RPMI8226 (cell line): Measurements from ENCODE around the gene USP49.

Experiments
- DNase-seq: peaks from one replicate; pipeline ENCODE4 v3.0.0-alpha.2; 2015

Gene USP49

GRCh38 chr6:41748542-41748941 lies 146.6 kb downstream of the USP49 start:
- no peak for DNase-seq

DNA sequence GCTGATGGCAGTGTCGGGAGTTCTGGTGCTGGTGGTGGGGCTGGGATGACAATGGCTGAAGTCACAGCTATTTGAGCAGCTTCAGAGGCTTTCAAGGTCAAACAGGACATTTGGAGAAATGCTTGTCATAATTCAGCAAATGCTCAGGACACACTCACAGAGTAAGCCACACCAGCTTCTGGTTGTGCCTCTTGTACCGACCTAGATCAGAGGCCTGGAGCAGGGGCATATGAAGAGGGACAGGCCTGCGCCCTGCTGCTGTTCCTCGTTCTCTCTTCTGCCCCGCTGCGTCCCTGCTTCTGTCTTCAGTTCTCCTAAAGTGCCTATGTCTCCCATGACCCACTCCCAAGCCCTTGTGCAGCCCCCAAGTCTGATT lies 147.1 kb downstream of the USP49 start:
- no peak for DNase-seq

GRCh38 chr6:41747256-41748101 lies 147.7 kb downstream of the USP49 start, which contains the start of gene PGC:
PGC (minus strand) TSS chr6:41747397; CDS start chr6:41747334, 63 bp downstream.
- DNase-seq, result no peak

GRCh38 chr6:41746107-41746506 lies 149.1 kb downstream of the USP49 start:
- no peak for DNase-seq

GRCh38 chr6:41744236-41744787 lies 150.9 kb downstream of the USP49 start:
- DNase-seq, result no peak

DNA sequence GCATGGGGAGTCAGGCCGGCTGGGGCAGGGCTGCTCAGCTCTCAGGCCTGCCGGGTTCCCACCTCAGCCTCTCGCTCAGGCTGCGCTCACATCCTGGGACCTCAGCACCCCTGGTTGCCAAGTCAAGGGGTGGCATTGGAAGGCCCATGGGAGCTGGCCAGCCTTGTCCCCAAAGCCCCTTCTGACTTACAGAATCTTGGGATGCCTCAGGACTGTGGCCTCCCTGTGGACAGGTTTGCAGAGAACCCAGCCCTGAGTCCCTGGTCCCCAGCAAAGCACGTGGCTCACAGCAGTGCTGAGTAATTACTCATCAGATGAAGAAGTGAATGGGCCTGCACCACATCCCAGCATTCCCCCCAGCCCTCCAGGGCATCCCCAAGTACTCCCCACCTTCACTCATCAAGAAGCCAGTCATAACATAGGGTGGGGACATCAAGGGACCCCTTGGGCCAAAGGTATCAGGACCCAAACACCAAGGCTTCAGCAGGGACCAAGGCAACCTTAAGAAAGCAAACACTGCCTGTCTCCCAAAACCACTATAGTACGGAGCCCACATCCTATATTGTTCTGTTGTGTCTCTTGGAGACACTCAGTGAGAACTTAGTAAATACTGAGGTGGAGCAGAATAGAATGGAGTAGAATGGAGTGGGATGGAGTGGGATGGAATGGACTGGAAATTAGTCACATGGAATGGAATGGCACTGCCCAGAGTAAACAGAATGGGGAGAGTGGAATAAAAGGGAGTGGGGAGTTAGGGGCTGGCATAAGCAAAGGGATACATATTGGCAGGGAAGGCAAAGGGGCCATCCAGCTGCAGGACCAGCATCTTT lies 151.6 kb downstream of the USP49 start:
- no peak for DNase-seq

DNA sequence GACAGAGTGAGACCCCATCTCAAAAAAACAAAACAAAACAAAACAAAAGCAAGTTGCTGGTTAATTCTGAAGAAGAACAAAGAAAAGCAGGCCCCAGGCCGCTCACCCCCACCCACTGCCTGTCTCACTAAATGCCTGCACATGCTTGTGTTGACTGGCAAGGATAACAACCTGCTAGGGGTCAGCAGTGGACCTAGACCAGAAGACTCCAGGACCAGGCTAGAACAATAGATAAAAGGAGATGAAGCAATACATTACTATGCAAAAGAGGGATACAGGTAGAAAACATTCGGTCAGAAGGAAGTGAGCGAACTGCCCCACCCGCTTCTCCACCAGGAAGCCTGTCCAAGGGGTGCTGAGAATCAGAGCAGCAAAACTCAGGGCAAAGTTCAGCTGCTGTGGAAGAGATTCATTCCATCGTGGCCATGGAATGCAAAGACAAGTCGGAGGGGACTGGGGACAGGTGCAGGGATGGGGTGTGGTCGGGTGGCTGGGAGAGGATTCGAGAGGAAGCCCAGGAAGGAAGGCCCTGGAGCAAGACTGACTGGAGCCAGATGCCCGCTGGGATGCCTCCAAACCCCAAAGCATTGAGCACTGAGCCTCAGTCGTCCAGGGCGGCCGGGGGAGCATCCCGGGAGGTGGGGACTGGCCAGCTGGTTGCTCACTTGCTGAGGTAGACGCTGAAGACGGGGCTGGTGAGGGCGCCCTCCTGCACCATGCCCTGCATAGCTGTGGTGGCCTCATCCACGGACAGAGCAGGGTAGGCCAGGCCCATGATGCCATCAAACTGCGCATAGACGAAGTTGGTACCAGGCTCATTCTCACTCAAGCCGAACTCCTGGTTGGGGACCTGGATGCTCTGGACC lies 153.3 kb downstream of the USP49 start:
- DNase-seq, result no peak

- no peak for DNase-seq
Measured at GRCh38 chr6:41740366-41741162, 154.6 kb downstream of the USP49 start.
